Stimulated activated CD4-positive, alpha-beta T cell treated with anti-CD3 and anti-CD28 coated beads, Interleukin-4, amount 100 ng/mL, for 4 hours (primary cell): ENCODE measurements around the gene MADD.

Experiments
- DNase-seq, 2 experiments: peaks; one replicate each; pipeline ENCODE4 v3.0.0-alpha.2; 2020

MADD gene

DNA sequence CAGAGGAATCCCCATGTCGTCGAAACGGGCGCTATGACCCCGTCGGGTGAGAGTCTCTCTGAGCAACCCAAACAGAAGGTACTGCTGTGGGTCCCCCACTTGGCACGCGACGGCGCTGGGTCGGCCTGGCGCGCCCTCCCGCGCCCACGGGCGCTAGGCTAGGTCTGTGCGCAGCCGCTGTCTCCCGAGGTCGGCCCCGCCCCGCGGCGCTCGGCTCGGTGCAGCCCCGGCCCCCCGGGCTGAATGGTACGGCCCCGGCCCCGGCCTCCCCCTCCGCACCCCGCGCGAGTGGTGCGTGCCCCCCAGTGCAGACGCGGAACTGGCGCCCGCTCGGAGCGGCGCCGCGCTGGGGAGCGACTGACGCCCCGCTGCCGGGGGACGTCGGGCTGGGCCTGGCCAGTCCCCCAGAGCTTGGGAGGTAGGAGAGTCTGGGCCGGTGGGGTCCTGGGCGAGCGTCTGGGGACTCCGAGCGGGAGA lies at the start of gene MADD:
TSS of gene MADD (plus strand) at position 305 of the 477 bp plus-strand sequence.
- peak; percentile 92 for DNase-seq

DNA sequence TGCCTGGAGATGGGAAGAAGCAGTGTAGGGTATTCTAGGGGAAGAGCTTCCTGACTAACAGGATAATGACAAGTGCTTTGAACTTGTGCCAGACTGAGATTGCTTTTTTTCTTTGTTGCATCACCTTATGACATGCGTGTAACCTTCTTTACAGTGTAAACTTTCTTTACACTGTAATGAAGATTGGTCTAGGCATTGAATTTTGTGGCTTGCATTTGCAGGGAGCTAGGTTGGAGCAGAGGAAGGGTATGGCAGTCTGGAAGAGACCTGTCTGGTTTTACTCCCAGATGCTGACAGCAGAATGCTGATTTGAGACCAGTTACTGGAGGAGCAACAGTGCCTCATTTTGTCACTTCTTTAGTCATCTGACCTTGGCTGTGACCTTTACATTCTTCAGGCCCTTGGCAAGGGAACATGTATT lies 49.5 kb upstream of the MADD start:
- no peak for DNase-seq

GRCh38 chr11:47222696-47223095 lies 47.2 kb upstream of the MADD start:
- DNase-seq = no peak

DNA sequence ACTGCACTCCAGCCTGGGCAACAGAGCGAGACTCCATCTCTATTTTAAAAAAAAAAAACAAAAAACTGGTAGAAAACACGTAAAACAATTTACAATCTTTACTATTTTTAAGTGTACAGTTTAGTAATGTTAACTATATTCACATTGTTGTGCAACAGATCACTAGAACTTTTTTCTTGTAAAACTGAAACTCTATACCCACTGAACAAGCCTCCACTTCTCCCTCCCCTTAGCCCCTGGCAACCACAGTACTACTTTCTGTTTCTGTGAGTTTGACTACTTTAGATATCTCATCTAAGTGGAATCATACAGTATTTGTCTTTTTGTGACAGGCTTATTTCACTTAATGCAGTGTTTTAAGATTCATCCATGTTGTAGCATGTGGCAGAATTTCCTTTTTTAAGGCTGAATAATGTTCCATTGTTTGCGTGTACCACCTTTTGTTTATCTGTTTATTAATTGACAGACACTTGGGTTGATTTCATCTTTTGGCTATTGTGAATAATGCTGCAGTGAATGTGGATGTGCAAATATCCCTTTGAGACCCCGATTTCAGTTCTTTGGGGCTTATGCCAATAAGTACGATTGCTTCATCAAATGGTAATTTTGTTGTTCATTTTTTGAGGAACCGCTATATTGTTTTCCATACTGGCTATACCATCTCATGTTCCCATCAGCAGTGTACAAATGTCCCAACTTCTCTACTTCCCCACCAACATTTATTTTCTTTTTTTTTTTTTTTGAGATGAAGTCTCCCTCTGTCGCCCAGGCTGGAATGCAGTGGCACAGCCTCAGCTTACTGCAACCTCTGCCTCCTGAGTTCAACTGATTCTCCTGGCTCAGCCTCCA lies 44.2 kb upstream of the MADD start:
- no peak for DNase-seq

DNA sequence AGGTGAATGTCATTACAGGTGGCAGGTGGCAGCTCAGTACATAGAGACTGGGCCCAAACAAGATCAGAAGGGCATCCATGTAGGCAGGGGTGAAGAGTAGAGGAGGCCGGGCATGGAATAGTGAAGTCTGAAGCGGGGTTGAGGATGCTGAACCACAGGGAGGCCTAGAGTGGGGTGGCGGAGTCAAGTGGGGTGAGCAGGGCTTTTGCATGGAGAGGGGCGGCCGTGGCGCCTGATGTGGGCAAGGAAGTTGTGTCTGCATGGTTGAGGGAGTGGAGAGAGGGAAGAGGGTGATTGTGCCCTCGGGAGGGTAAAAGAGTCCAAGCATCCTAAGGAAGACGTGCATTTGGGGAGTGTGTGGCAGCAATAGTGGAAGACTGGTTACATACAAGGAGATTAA lies 40.8 kb upstream of the MADD start:
- DNase-seq = no peak

DNA sequence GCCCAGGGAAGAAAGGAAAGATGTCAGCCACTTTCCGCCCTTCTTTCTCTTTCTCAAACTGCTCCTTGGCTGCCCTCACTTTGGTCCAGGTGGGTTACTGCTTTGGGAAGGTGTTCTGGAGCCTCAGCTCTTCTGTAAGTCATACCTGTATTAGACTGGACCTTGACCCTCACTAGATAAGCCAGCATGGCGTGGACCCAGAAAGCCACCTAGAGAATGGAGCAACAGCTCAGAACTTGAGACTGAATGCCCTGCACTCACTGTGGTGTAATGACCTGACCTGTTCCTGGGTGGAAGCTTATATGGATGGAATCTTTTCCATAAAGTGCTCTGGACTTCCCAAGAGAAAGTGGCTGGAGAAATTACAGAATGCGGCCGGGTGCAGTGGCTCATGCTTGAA lies 36.9 kb upstream of the MADD start:
- DNase-seq = no peak

GRCh38 chr11:47233989-47234668 lies 35.8 kb upstream of the MADD start:
- DNase-seq = no peak

GRCh38 chr11:47234669-47235100 lies 35.2 kb upstream of the MADD start:
- DNase-seq = peak; percentile 20 to 44

- no peak for DNase-seq
Observed at GRCh38 chr11:47235163-47235562, 34.8 kb upstream of the MADD start.

DNA sequence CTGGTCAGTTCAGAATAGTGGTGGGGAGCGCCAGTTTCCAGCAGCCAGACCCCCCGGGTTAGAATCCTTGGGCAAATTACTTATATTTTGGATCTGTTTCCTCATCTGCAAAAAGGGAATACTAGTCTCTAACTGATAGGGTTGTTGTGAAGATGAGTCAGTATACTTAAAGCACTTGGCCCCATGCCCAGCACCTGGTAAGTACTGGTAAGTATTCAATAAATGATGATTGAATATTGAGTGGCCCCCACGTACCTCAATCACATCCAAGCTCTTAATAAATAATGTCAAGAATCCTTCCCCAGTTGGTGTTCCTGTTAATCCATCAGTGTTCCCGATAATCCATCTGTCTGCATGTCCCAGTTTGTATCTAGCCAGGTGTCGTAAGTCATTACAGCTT lies 33.5 kb upstream of the MADD start:
- DNase-seq = no peak

GRCh38 chr11:47239852-47240251 lies 30.1 kb upstream of the MADD start:
- no peak for DNase-seq

DNA sequence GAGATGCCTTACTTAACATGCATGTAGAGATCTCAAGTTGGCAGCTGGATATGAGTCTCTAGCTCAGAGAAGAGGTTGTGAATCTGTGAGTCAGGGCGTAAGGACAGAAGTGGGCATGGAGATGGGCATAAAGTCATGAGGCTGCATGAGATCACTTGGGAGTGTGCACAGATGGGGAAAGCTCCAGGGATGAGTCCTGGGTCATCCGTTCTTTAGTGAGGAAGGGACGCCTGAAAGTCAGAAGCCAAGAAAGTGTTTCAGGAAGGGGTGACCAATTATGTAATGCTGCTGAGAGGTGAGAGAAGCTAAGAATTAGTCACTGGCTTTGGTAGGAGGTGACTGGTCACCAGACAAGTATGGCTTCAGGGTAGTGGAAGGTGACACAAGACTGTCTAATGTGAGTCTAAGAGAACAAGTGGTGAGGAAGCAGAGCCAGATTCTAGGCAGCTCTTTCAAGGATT lies 28.1 kb upstream of the MADD start:
- no peak for DNase-seq

- no peak for DNase-seq
Observed at GRCh38 chr11:47242596-47243192, 27.2 kb upstream of the MADD start.

- DNase-seq = no peak
Observed at GRCh38 chr11:47243454-47243853, 26.5 kb upstream of the MADD start.

DNA sequence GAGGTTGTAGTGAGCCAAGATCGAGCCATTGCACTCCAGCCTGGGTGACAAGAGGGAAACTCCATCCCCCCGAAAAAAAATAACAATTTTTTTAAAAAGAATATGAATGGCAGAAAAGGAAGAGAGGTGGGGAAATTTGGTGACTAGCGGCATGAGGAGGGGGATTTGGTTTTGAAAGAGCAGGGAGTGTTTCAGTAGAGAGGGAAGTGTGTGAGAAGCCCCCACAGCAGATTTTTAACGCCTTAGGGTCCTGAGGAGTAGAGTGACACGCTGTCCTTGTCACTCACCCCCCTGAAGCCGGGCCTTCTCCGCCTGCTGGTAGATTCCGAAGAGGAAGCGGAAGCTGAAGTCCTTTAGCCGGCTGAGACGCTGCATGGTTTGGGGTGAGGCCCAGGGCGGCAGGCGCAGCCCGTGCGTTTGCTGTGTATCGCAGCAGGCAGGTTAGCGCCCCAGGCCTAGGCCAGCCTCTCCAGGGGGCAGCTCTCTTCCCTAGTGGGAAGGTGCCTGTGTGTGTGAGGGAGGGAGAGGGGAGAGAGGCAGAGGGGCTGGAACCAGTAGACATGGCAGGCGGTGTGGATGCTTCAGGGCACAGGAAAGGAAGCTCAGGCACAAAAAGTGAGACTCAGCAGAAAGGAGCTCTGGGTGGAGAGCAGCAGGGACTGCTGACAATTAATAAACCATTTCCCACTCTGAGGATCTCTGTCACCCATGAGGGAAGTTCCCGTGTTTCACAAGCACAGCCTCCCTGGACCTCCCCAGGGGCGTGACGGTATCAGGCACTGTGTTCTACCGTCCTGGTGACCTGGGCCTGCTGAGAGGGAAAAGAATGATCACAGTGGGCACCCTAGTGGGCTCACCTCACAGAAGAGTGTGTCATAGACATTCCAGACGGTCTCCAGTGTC lies 25.2 kb upstream of the MADD start:
- no peak for DNase-seq

- DNase-seq = no peak
Observed at GRCh38 chr11:47245611-47246357, 24.1 kb upstream of the MADD start.

- no peak for DNase-seq
Observed at GRCh38 chr11:47247502-47247901, 22.4 kb upstream of the MADD start.

- no peak for DNase-seq
Observed at GRCh38 chr11:47248304-47248663, 21.6 kb upstream of the MADD start.

GRCh38 chr11:47248664-47249377 lies 21.1 kb upstream of the MADD start, which contains the start of gene ACP2:
Gene ACP2 (minus strand): TSS chr11:47248814. CDS start chr11:47248789, 25 bp downstream.
- DNase-seq = peak; percentile 78 to 84

DNA sequence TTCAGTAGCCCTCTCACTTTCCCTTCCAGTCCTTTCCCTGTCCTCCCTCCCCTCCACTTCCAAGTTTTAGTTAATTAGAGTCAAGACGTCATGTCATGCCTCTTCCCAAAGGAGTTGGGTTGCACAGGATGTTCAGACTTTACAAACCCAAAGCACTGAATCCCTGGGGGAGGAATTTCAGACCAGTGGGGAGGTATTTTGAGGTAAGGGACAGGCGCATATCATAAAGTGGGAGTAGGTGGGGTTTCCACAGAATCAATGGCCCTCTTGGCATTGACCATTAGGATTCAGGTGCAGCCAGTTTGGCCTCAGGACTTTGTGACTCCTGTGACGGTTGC lies 20.6 kb upstream of the MADD start:
- no peak for DNase-seq

DNA sequence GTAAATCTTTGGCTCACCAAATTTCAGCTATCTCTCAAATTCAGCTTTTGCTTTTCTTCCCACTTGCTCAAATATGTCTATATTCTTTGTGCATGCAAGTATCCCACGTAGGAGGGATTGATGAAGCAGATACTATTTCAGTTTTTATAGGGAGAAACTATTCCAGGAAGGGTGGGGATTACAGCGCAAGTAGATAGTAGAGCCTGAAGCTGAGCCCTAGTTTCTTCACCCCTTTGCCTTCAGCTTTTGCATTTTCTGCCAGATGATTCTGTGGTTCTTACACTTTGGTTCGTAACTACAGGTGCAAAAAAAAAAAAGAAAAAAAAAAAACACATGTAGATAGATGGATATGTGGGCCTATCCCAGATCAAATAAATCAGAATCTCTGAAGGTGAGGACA lies 18.2 kb upstream of the MADD start:
- no peak for DNase-seq
